GM19193 (cell line): Measurements from ENCODE around the gene ALDH7A1.

Source experiments
- POLR2A ChIP-seq: IDR thresholded peaks from 4 replicates; pipeline ENCODE4 v1.6.1; 2011; ENCODE audit not compliant: insufficient read depth, insufficient read length; ENCODE audit errors: extremely low read depth

ALDH7A1 gene

DNA sequence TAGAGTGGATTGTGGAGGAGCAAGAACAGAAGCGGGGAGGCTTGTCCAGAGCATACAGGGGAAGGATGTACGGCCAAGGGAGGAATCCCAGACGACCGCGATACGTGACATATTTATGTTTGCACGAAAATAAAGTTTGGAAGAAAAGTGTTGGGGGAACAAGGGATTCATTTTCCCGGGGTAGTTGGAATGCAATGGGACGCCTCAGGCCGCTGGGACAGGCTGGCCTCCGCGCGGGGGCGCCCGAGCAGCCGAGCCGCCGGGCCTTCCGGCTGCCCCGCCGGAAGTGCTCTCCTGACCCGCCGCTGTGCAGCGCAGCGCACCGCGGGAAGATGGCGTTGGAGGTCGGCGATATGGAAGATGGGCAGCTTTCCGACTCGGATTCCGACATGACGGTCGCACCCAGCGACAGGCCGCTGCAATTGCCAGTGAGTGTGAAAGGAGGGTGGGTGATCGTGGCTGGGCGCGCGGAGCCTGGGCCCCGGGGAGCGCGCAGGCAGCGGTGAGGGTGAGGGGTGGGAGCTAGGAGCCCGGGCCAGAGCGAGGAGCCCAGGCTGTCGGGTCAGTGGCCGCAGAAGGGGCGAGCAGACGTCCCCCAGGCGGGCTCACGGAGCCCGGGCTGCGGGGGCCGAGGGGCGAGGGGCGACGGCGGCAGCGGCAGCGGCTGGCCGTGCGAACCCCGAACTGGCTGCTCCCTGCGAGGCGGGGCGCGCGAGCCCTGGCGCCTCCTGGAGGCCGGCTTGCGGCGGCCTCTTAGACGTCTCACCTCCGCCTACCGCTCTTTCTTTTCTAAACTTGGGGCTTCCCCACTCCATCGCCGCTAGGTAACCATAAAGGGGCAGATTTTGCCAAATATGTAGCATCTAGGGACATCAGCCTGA is 5.9 kb upstream of the ALDH7A1 start, which contains the start of gene PHAX:
TSS of gene PHAX (plus strand) at position 317 of the 881 bp plus-strand sequence. CDS start at position 333, 16 bp downstream.
- peak; percentile 87 for TF ChIP-seq POLR2A

DNA sequence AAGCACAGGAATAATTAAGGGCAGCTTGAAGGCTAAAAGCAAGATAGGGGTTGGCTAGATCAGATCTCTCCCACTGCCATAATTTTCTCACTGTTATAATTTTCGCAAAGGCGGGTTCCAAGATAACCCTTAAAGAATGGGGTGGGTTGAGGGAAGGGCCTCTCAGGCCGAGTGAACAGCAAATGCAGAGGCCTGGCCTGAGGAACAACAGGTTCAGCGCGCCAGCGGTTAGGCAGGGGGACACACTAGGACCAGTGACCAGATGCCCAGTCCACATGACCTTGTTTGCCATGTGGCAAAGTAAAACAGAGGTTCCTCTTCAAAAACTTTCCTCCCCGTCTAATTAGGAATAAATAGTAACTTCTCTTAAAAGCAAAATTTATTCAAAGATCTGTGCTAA is 4.5 kb upstream of the ALDH7A1 start:
- TF ChIP-seq POLR2A, result no peak

DNA sequence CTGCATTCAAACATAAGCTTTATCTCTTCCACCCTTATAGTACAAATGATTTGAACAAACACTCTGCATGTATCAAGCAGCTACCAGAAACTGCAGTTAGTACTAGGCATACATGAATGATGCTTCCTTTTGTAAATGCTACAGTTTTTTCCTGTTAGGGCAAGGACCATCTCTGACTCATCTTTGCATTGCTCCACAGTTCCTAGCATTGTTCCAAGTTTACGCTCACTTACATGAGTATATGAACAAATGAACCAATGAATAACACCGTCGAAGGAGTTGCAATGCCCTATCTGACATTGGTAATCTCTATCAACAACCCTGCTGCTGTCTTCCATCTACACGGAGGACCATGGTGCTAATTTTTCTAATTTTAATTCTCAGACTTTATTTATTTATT is 2.1 kb upstream of the ALDH7A1 start:
- TF ChIP-seq POLR2A, result no peak

GRCh38 chr5:126595486-126596083 is 566 bp upstream of the ALDH7A1 start:
- no peak for TF ChIP-seq POLR2A

DNA sequence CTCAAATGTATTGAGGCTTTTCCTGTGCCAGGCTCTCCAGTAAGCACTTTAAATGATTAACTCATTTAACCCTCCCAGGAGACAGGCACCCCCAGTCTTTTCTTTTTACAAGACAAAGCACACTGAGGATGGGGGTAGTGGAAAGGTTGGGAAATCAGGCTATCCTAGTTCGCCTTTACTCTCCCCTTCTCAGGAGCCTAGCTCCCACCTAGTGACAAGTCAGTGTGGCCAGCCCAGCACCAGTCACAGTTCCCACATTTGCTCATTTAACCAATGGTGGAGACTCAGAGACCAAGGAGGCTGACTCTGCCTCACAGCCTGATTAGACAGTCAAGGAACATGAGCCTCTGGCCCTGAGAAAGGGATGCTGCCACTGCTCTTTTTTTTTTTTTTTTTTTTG is 3.5 kb downstream of the ALDH7A1 start:
- TF ChIP-seq POLR2A, result no peak

DNA sequence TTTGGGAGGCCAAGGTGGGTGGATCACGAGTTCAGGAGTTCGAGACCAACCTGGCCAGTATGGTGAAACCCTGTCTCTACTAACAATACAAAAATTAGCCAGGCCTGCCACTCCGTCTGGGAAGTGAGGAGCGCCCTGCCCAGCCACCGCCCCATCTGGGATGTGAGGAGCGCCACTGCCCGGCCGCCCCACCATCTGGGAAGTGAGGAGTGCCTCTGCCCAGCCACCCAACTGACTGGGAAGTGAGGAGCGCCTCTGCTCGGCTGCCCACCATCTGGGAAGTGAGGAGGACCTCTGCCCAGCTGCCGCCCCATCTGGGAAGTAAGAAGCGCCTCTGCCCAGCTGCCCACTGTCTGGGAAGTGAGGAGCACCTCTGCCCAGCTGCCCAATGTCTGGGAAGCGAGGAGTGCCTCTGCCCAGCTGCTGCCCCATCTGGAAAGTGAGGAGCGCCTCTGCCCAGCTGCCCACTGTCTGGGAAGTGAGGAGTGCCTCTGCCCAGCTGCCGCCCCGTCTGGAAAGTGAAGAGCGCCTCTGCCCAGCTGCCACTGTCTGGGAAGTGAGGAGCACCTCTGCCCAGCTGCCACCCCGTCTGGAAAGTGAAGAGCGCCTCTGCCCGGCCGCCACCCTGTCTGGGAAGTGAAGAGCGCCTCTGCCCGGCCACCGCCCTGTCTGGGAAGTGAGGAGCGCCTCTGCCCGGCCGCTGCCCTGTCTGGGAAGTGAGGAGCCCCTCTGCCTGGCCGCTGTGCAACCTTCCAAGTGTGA is 5.3 kb downstream of the ALDH7A1 start:
- no peak for TF ChIP-seq POLR2A

DNA sequence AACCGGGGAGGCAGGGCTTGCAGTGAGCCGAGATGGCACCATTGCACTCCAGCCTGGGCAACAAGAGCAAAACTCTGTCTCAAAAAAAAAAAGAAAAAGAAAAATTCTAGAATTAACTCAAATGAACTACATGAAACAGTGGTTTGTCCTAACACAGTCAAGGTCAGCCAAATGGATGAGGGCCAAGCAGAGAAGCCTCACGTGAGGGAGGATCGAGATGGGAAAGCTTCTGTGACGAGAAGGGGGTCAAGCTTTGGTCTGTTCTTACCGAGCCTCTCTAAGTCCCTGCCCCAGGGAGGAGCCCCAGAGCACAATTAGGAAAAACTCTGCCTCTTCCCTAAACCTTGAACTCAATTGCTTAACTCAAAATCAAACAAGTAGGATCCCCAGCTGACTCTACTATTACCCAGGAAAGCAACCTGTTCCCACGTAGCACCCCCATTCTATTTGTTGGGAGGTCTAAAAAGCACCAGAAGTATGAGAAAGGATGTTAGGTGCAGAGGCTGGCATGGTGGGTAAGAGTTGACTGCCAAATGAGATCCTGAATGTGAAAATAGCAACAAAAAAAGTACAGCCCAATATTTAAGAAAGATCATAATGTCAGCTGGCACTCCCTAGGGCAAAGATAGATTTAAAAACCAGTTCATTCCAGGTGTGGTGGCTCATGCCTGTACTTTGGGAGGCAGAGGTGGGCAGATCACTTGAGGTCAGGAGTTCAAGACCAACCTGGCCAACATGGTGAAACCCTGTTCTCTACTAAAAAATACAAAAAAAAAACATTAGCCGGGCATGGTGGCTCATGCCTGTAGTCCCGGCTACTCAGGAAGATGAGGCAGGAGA is 7.2 kb downstream of the ALDH7A1 start:
- no peak for TF ChIP-seq POLR2A

DNA sequence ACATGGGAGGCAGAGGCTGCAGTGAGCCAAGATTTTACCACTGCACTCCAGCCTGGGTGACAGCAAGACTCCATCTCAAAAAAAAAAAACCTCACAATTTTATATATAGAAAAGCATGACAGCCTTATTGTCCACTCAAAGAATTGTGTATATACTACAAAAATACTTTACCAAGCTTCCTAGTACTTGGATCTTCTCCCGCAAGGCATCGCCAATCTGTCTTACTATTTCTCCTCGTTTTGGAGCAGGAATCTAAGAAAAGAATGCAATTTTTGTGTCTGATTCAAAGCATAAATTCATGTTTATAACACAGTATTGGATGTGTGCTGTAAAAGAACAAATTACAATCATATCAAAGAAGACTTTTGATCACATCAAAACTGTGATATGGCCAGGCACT is 11.3 kb downstream of the ALDH7A1 start:
- TF ChIP-seq POLR2A, result no peak

- TF ChIP-seq POLR2A, result no peak
Observed at GRCh38 chr5:126579716-126580115, 15.3 kb downstream of the ALDH7A1 start.

DNA sequence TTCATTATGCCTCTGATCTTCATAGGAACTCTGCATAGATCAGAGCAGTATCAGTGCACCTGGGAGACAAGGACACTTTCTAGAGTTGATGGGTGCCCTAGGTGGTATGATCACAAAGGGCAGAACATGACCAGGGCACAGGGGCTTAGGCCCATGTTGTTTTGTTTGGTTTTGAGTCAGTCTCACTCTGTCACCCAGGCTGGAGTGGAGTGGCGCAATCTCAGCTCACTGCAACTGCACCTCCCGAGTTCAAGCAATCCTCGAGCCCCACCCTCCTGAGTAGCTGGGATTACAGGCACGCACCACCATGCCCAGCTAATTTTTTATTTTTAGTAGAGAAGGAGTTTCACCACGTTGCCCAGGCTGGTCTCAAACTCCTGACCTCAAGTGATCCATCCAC is 17.6 kb downstream of the ALDH7A1 start:
- no peak for TF ChIP-seq POLR2A

- no peak for TF ChIP-seq POLR2A
Observed at GRCh38 chr5:126576974-126577373, 18.0 kb downstream of the ALDH7A1 start.

DNA sequence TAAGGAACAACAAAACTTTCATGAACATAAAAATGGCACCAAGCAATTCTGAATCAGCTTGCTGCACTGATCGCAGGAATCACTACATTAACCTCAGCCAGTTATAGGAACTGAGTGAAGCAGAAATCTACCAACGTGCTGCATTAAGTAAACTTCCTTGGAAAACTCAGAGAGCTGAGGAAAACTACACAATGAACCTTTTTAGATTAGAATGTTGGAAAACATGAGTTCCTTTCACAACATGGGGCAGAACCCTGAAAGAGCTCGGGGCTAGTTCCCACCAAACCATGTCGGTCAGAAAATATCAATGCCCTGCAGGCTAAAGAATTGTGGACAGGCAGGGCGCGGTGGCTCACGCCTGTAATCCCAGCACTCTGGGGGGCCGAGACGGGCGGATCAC is 19.4 kb downstream of the ALDH7A1 start:
- no peak for TF ChIP-seq POLR2A

DNA sequence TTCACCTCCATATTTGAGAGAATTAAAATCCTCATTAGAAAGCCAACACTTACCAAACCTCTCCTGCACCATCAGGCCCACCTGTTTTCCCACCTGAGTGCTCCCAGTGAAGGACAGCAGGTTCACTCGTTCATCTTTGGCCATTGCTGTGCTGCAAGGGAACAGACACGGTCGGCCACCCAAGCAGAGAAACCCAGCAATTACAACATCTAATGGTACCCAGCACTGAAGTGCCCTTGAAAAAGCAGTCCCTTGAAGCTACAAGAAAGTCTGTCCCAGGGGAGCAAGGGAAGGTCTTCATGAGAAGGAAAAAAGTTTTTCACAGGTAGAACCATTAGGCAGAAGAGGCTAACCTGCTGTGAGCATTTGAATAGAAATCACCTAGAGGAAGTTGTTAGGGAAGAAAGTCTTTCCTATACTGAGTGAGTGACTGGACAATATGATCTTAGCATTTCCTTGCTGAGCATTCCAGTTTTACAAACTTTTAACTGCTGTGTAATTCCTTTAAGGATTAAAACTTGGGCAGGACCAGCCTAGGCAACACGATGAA is 26.7 kb downstream of the ALDH7A1 start:
- TF ChIP-seq POLR2A, result no peak

GRCh38 chr5:126562823-126563222 is 32.2 kb downstream of the ALDH7A1 start:
- TF ChIP-seq POLR2A, result no peak
